H9 (cell line): Measurements from ENCODE around the gene IMPACT. TPM values are rescaled to one million over a fixed set of nuclear protein-coding genes. Genes with fewer than 3 reads are reported as not detected.

Source experiments
- DNase-seq: peaks from one replicate; pipeline ENCODE4 v3.0.0-alpha.2; 2017
- H2AFZ ChIP-seq: one replicate; pipeline ENCODE4 v1.6.1; 2013; ENCODE audit warnings: mild to moderate bottlenecking, low read length, control low read depth, moderate library complexity
- H2AK5ac ChIP-seq: 2 replicates; pipeline ENCODE4 v1.6.1; 2013; ENCODE audit warnings: low read length, control low read depth, mixed read lengths; ENCODE audit not compliant: insufficient read length
- H2BK120ac ChIP-seq: one replicate; pipeline ENCODE4 v1.6.1; 2013; ENCODE audit warnings: low read depth, mild to moderate bottlenecking, low read length, control low read depth, inconsistent platforms; ENCODE audit not compliant: poor library complexity, severe bottlenecking
- H2BK12ac ChIP-seq: 2 replicates; pipeline ENCODE4 v1.6.1; 2013; ENCODE audit warnings: low read length, control low read depth, mixed read lengths, low read depth; ENCODE audit not compliant: insufficient read length
- H2BK15ac ChIP-seq: 2 replicates; pipeline ENCODE4 v1.6.1; 2013; ENCODE audit warnings: low read depth, low read length, control low read depth
- H2BK20ac ChIP-seq: one replicate; pipeline ENCODE4 v1.6.1; 2013; ENCODE audit warnings: low read depth, mild to moderate bottlenecking, low read length, control low read depth, inconsistent platforms; ENCODE audit not compliant: poor library complexity, severe bottlenecking
- H2BK5ac ChIP-seq: 2 replicates; pipeline ENCODE4 v1.6.1; 2013; ENCODE audit warnings: low read length, control low read depth, mixed read lengths; ENCODE audit not compliant: insufficient read length
- H3K14ac ChIP-seq: 2 replicates; pipeline ENCODE4 v1.6.1; 2013; ENCODE audit warnings: low read length, control low read depth; ENCODE audit not compliant: insufficient read depth
- H3K18ac ChIP-seq: 2 replicates; pipeline ENCODE4 v1.6.1; 2013; ENCODE audit warnings: low read depth, mild to moderate bottlenecking, mixed read lengths, low read length, control low read depth; ENCODE audit not compliant: insufficient read length
- H3K23ac ChIP-seq: 2 replicates; pipeline ENCODE4 v1.6.1; 2013; ENCODE audit warnings: low read length, control low read depth, mixed read lengths, low read depth; ENCODE audit not compliant: insufficient read length
- H3K23me2 ChIP-seq: 2 replicates; pipeline ENCODE4 v1.6.1; 2013; ENCODE audit warnings: low read depth, mild to moderate bottlenecking, mixed read lengths, low read length, control low read depth; ENCODE audit not compliant: insufficient read length, poor library complexity, severe bottlenecking
- H3K27ac ChIP-seq: 2 replicates; pipeline ENCODE4 v1.5.1; 2013; ENCODE audit warnings: low read length, control low read depth, mixed read lengths, low read depth; ENCODE audit not compliant: insufficient read length
- H3K27me3 ChIP-seq: 2 replicates; pipeline ENCODE4 v1.6.1; 2013; ENCODE audit warnings: low read length, control low read depth, inconsistent platforms; ENCODE audit not compliant: insufficient read depth
- H3K4ac ChIP-seq: 2 replicates; pipeline ENCODE4 v1.6.1; 2013; ENCODE audit warnings: low read depth, mild to moderate bottlenecking, control low read depth, inconsistent platforms, low read length, moderate library complexity
- H3K4me1 ChIP-seq: 2 replicates; pipeline ENCODE4 v1.6.1; 2013; ENCODE audit warnings: low read length, control low read depth, inconsistent platforms; ENCODE audit not compliant: insufficient read depth
- H3K4me2 ChIP-seq: 2 replicates; pipeline ENCODE4 v1.6.1; 2013; ENCODE audit warnings: low read length, control low read depth, mixed read lengths; ENCODE audit not compliant: insufficient read length, insufficient read depth
- H3K56ac ChIP-seq: 2 replicates; pipeline ENCODE4 v1.6.1; 2013; ENCODE audit warnings: low read depth, mild to moderate bottlenecking, mixed read lengths, low read length, control low read depth; ENCODE audit not compliant: insufficient read length
- H3K79me1 ChIP-seq: 2 replicates; pipeline ENCODE4 v1.6.1; 2013; ENCODE audit warnings: low read depth, mild to moderate bottlenecking, moderate library complexity, low read length, control low read depth, inconsistent platforms; ENCODE audit not compliant: insufficient read depth, poor library complexity, severe bottlenecking
- H3K79me2 ChIP-seq: 2 replicates; pipeline ENCODE4 v1.6.1; 2013; ENCODE audit warnings: low read length, control low read depth, inconsistent platforms; ENCODE audit not compliant: insufficient read depth
- H3K9ac ChIP-seq: 2 replicates; pipeline ENCODE4 v1.6.1; 2013; ENCODE audit warnings: low read length, control low read depth, mixed read lengths; ENCODE audit not compliant: insufficient read length; ENCODE audit errors: extremely low read depth
- H3K9me3 ChIP-seq: one replicate; pipeline ENCODE4 v1.6.1; 2013; ENCODE audit warnings: low read depth, low read length, inconsistent platforms; ENCODE audit not compliant: control insufficient read depth
- H3T11ph ChIP-seq: one replicate; pipeline ENCODE4 v1.6.1; 2013; ENCODE audit warnings: mild to moderate bottlenecking, low read length, control low read depth, inconsistent platforms
- H4K20me1 ChIP-seq: one replicate; pipeline ENCODE4 v1.6.1; 2013; ENCODE audit not compliant: control insufficient read depth, insufficient read length, insufficient read depth
- H4K5ac ChIP-seq: 2 replicates; pipeline ENCODE4 v1.6.1; 2013; ENCODE audit warnings: low read depth, mild to moderate bottlenecking, mixed read lengths, low read length, control low read depth; ENCODE audit not compliant: insufficient read length
- H4K8ac ChIP-seq: replicated peaks from 2 replicates; pipeline ENCODE4 v1.6.1; 2013; ENCODE audit warnings: low read length, control low read depth, mixed read lengths, low read depth; ENCODE audit not compliant: insufficient read length
- H4K91ac ChIP-seq: 2 replicates; pipeline ENCODE4 v1.6.1; 2013; ENCODE audit warnings: low read depth, mild to moderate bottlenecking, moderate library complexity, mixed read lengths, low read length, control low read depth; ENCODE audit not compliant: insufficient read length
- H3K27ac Mint-ChIP-seq, 3 experiments: 2 replicates in 2 of 3; 3 replicates in 1 of 3; pipeline ENCODE4 v1.8.0; 2020 to 2021; ENCODE audit warnings: mixed read lengths in 3 of 3, mild to moderate bottlenecking in 1 of 3, moderate library complexity in 1 of 3
- H3K27me3 Mint-ChIP-seq: 2 replicates; pipeline ENCODE4 v1.8.0; 2021; ENCODE audit warnings: low read depth, mild to moderate bottlenecking, moderate library complexity, mixed read lengths
- H3K36me3 Mint-ChIP-seq, 3 experiments: 2 replicates in 2 of 3; 3 replicates in 1 of 3; pipeline ENCODE4 v1.8.0; 2020 to 2021; ENCODE audit warnings: low read depth in 3 of 3, mixed read lengths in 3 of 3; ENCODE audit not compliant: insufficient read depth in 1 of 3
- H3K4me1 Mint-ChIP-seq, 2 experiments: 2 replicates each; pipeline ENCODE4 v1.8.0; 2020; ENCODE audit warnings: mixed read lengths in 2 of 2
- H3K4me3 Mint-ChIP-seq, 2 experiments: 2 replicates in 1 of 2; 3 replicates in 1 of 2; pipeline ENCODE4 v1.8.0; 2020 to 2021; ENCODE audit warnings: mild to moderate bottlenecking in 2 of 2, mixed read lengths in 2 of 2, moderate library complexity in 1 of 2
- H3K9me3 Mint-ChIP-seq, 2 experiments: 2 replicates in 1 of 2; 3 replicates in 1 of 2; pipeline ENCODE4 v1.8.0; 2020; ENCODE audit warnings: mild to moderate bottlenecking in 2 of 2, mixed read lengths in 2 of 2, moderate library complexity in 1 of 2
- CTCF ChIP-seq: fragments of 200-600 bp; sonication (generic); conservative IDR thresholded peaks from 3 replicates; pipeline ENCODE4 v1.8.0; 2021; ENCODE audit warnings: antibody characterized with exemption, mild to moderate bottlenecking
- WGBS: extraction: QIAGEN DNeasy Blood & Tissue Kit; methylation state at CpG from one replicate; pipeline ENCODE4 v1.1.7; 2013; ENCODE audit warnings: missing lambda C conversion rate, low lambda C conversion rate, mixed read lengths; ENCODE audit not compliant: insufficient read length; ENCODE audit errors: extremely low coverage; 5-methylcytosine and 5-hydroxymethylcytosine counted together
- total RNA-seq: library from RNA; stranded (reverse); gene quantifications from 2 replicates; pipeline ENCODE4 v1.2.1, GENCODE V29; 2021

The IMPACT gene
- total RNA-seq, 1 experiment from 2014 or later = 41.9 TPM

DNA sequence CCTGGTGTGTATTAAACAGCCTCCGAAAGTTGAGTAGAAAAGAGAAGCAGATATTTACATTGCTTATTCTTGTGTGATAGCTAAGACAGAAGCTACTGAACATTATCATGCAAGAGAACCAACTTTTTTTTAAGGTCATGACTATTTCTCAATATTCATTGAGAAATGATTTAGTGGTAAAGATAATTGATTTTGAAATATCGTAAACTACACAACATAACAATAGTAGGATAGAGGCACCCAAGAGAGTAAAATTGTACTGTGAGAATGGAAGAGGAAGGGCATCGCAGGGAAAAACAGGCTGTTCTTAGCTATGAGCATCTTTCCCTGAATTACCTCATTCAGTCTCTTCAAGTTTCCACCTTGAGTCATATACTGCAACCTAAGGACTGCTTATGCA, 59.2 kb downstream of the IMPACT start:
- H2BK12ac ChIP-seq = no peak overlapping the region
- no peak overlapping the region for H3K27ac Mint-ChIP-seq
- no peaks in the 10 kb centered on the region for H3K27me3 Mint-ChIP-seq
- H3K9me3 ChIP-seq = no peaks in the 10 kb centered on the region
- H3K36me3 Mint-ChIP-seq = no peaks in the 10 kb centered on the region
- H3K9ac ChIP-seq = no peak overlapping the region
- H2BK5ac ChIP-seq = no peak overlapping the region
- no peaks in the 10 kb centered on the region for H3K4me1 ChIP-seq
- no peak overlapping the region for H3K4me3 Mint-ChIP-seq
- H3K56ac ChIP-seq = no peak overlapping the region
- H3K4ac ChIP-seq = no peak overlapping the region
- no peak overlapping the region for H2AFZ ChIP-seq
- H3K9me3 Mint-ChIP-seq = no peaks in the 10 kb centered on the region; a peak in 1 of 5 replicates
- no peaks in the 10 kb centered on the region for H3K27me3 ChIP-seq
- no peak overlapping the region for H2BK15ac ChIP-seq
- no peak overlapping the region for H3K14ac ChIP-seq
- no peak overlapping the region for H4K8ac ChIP-seq
- H3K4me1 Mint-ChIP-seq = no peaks in the 10 kb centered on the region
- no peak overlapping the region for H2AK5ac ChIP-seq
- no peak overlapping the region for H3K18ac ChIP-seq
- no peak overlapping the region for H3K4me2 ChIP-seq
- no peaks in the 10 kb centered on the region for H3K79me1 ChIP-seq
- no peaks in the 10 kb centered on the region for H3K23me2 ChIP-seq
- H4K5ac ChIP-seq = no peak overlapping the region
- H4K91ac ChIP-seq = no peak overlapping the region
- no peak for DNase-seq
- H3T11ph ChIP-seq = no peak overlapping the region
- no peak overlapping the region for H3K23ac ChIP-seq
- no peak for TF ChIP-seq CTCF
- H3K27ac ChIP-seq = no peak overlapping the region
- no peak overlapping the region for H2BK120ac ChIP-seq
- no CpG with 5 or more reads among the region's 3 CpGs for WGBS
- no peaks in the 10 kb centered on the region for H3K79me2 ChIP-seq
- no peaks in the 10 kb centered on the region for H4K20me1 ChIP-seq
- no peak overlapping the region for H2BK20ac ChIP-seq
